Mucosa of rectum (tissue), 2 donors: ENCODE results near the gene DIS3L2.
"Not testable (repeated sequence)": the region's sequence is repeated elsewhere in the genome, so short reads cannot be mapped to it uniquely, and the experiment has no call there.

Experiments used
- H3K27ac ChIP-seq, 2 donors: one replicate each; pipeline ENCODE4 v1.7.0; 2013; ENCODE audit warnings: inconsistent platforms in 2 of 2, low read depth in 2 of 2, low read length in 2 of 2
- H3K27me3 ChIP-seq, 2 donors: one replicate each; pipeline ENCODE4 v1.7.0; 2013; ENCODE audit warnings: low read length in 2 of 2; ENCODE audit not compliant: control insufficient read depth in 2 of 2, insufficient read depth in 2 of 2
- H3K36me3 ChIP-seq, 2 donors: one replicate each; pipeline ENCODE4 v1.7.0; 2013; ENCODE audit warnings: low read length in 2 of 2; ENCODE audit not compliant: control insufficient read depth in 2 of 2, insufficient read depth in 2 of 2
- H3K4me1 ChIP-seq, 2 donors: one replicate each; pipeline ENCODE4 v1.7.0; 2013; ENCODE audit warnings: low read length in 2 of 2, mild to moderate bottlenecking in 1 of 2; ENCODE audit not compliant: control insufficient read depth in 2 of 2, insufficient read depth in 2 of 2
- H3K4me3 ChIP-seq, 2 donors: one replicate each; pipeline ENCODE4 v1.7.0; 2013; ENCODE audit warnings: low read length in 2 of 2
- H3K9ac ChIP-seq, 2 donors: one replicate each; pipeline ENCODE4 v1.7.0; 2013; ENCODE audit warnings: low read length in 2 of 2, low read depth in 1 of 2, mild to moderate bottlenecking in 1 of 2
- H3K9me3 ChIP-seq, 2 donors: one replicate each; pipeline ENCODE4 v1.7.0; 2013; ENCODE audit warnings: low read length in 2 of 2; ENCODE audit not compliant: control insufficient read depth in 2 of 2
- donor health status: healthy.
- donor health status: Normal muscosa, but diverticular disease.

The DIS3L2 gene

DNA sequence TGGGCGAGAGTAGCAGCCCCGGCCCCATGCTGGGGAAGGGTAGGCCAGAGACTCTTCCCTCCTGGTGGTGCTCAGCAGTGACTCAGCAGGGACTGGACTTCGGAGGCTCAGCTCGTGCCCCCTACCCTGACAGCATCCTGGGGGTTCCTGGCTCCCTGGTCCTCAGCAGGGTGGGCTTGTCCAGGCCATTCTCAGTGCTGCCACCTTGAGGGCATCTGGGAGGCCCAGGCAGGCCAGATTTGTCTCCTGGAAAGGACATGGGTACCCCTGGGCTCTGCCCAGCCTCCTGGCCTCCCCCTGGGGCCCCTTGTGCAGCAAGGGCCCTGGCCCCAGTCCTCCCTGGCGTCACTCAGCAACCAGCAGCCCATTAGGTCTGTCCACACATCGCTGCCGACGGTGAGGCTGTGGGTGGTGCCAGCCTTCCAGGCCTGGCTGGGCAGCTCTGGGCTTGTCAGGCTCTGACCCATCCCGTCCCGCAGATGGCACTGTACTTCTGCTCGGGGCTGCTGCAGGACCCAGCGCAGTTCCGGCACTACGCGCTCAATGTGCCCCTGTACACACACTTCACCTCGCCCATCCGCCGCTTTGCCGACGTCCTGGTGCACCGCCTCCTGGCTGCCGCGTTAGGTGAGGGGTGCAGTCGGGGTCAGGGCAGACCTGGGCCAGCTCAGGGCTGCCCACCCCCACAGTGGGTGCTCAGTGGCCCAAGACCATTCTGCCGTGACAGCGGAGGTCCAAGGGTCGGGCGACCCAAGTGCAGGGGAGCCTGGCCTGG lies 372.0 kb downstream of the DIS3L2 start:
- Histone ChIP-seq H3K9ac (no peak overlapping the region), H3K27ac (no peak overlapping the region), H3K4me1 (no peaks in the 10 kb centered on the region), H3K9me3 (no peaks in the 10 kb centered on the region), H3K27me3 (no peaks in the 10 kb centered on the region), H3K4me3 (no peak overlapping the region), H3K36me3 (no peaks in the 10 kb centered on the region)

DNA sequence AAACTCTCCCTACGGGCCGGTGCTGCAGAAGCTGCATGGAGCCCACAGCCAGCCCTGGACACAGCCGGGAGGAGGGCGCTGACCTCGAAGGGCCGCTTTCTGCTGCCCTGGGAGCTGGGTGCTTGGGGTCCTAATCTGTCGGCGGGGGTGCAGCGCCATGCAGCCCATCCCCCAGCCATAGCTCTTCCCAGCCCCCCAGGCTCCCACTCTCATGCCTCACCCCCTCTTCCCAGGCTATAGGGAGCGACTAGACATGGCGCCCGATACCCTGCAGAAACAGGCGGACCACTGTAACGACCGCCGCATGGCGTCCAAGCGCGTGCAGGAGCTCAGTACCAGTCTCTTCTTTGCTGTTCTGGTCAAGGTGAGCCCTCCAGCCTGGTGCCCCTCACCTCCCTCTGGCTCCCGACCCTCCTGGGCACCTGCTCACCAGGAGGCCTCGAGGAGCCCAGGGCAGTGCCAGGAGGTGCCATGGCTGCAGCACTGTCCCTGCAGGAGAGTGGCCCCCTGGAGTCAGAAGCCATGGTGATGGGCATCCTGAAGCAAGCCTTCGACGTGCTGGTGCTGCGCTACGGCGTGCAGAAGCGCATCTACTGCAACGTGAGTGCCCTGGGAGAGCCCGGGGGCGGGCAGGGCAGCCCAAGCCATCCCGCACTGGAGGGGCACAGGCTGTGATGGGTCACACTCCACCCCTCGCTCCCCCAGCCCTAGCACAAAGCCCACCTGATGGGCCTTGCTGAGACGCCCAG lies 372.8 kb downstream of the DIS3L2 start:
- not testable (repeated sequence) for H3K4me3 ChIP-seq, H3K27me3 ChIP-seq, H3K9me3 ChIP-seq, H3K9ac ChIP-seq, H3K27ac ChIP-seq, H3K4me1 ChIP-seq, H3K36me3 ChIP-seq

DNA sequence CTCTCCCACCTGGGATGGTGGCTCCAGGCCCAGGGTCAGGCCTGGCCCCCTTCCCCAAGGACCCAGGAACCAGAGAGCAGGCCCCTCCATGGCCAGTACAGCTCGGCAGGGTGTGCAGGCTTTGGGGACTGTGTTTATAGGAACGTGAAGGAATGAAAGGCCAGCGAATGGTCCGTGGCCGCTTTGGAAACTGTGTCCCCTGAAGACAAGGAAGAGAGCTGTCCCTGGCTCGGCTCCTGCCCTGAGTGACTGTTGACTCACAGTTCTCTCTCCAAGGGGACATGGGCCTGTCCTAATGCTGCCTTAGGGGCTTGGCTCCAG lies 373.3 kb downstream of the DIS3L2 start:
- not testable (repeated sequence) for H3K27me3 ChIP-seq, H3K36me3 ChIP-seq, H3K27ac ChIP-seq, H3K9me3 ChIP-seq, H3K4me3 ChIP-seq, H3K4me1 ChIP-seq, H3K9ac ChIP-seq

DNA sequence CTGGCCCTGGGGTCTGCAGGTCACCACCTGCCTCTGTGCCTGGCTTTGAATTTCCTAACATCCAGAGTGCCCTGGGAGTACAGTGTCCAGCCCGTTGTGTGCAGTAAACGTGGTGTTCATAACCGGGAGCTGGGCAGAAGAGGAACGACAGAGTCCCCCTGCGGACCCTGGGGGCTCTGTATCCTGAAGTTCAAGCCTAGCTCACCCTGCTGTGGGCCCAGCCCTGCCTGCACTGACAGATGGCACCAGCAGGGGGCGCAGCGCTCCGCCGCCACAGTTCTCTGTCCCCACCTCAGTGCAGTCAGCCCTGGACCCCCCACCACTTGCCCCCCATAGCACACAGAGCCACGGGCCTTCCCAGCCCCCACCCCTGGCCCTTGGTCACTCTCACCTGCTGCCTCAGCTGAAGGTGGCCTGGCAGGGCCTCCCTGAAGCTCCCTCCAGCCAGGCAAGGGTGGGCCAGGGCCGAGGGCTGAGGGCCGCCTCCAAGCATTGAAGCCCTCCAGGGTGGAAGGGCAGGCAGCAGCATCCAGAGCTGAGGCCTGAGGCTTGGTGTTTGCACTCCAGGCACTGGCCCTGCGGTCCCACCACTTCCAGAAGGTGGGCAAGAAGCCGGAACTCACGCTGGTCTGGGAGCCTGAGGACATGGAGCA lies 373.8 kb downstream of the DIS3L2 start:
- H3K9me3 ChIP-seq, H3K27ac ChIP-seq, H3K27me3 ChIP-seq, H3K9ac ChIP-seq, H3K4me3 ChIP-seq, H3K4me1 ChIP-seq, H3K36me3 ChIP-seq: not testable (repeated sequence)

DNA sequence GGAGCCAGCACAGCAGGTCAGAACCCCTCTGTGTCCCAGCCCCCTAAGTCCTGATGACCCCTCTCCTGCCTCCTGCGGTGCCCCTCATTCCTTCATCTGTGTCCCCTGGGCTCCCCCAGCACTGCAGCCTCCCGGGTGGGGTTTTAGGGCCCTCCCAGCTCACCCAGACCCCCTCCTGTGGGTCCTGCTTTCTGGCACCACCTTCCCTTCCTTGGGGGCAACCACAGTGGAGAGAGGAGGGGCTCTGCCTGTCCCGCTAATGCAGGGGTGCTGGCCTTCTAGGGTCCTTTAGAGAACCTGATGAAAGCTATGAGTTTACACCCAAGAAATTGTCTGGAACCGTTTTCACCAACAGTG lies 374.3 kb downstream of the DIS3L2 start:
- no peaks in the 10 kb centered on the region for H3K36me3 ChIP-seq
- H3K9me3 ChIP-seq = no peaks in the 10 kb centered on the region
- no peak overlapping the region for H3K9ac ChIP-seq
- no peaks in the 10 kb centered on the region for H3K27me3 ChIP-seq
- no peaks in the 10 kb centered on the region for H3K4me1 ChIP-seq
- no peak overlapping the region for H3K4me3 ChIP-seq
- no peak overlapping the region for H3K27ac ChIP-seq

DNA sequence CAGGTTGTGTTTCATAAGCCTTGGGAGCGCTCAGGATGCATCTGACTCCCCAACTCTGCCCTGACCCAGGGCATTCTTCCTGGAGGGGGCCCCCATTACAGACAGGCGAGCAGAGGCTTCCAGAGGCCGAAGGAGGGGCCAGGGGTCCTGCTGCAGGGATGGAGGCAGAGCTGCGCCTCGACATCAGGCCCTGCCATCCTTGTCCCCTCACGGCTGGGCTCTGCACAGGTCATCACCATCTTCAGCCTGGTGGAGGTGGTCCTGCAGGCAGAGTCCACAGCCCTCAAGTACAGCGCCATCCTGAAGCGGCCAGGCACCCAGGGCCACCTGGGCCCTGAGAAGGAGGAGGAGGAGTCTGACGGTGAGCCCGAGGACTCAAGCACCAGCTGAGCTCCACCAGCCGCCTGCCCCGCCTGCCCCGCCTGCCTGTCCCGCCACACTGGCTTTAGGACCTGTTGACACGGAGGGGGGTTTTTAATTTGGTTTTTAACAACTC lies 374.8 kb downstream of the DIS3L2 start:
- Histone ChIP-seq H3K27ac (no peak overlapping the region), H3K36me3 (no peaks in the 10 kb centered on the region), H3K4me3 (no peak overlapping the region), H3K4me1 (no peaks in the 10 kb centered on the region), H3K9ac (no peak overlapping the region), H3K27me3 (no peaks in the 10 kb centered on the region), H3K9me3 (no peaks in the 10 kb centered on the region)

DNA sequence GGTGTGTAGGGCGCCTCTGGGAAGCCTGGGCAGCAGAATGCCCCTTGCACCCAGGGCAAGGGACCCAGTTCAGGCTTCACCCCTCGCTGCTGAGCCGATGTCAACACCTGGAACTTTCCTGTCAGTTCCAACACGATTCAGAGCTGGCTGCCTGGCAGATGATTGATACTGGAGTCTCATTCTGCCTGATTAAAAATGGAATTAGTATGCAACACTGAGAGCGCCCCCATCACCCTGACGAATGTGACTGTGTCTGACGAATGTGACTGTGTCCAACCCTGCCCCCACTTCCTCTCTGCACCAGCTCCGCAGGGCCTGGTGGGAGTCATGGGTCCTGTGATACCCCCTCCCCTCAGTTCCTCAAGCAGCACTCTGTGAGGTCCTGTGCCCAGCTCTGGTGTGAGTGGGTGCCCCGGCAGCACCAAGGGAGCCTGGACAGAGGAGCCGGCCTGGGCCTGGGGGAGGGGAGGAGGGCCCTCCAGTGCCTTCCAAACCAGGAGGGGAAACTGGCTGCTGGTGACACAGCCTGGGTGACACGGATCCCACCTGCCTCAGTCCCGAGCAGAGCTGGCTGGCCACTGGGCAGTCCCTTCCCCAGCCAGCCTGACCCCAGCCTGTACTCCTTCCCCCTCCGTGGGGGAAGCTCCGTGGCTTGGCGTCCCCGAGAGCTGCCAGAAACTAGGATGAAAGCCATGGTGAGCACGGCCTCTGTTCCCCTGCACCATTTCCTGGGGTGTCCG lies 375.6 kb downstream of the DIS3L2 start:
- H3K4me1 ChIP-seq = no peaks in the 10 kb centered on the region
- H3K9ac ChIP-seq = no peak overlapping the region
- H3K4me3 ChIP-seq = no peak overlapping the region
- H3K36me3 ChIP-seq = no peaks in the 10 kb centered on the region
- no peaks in the 10 kb centered on the region for H3K27me3 ChIP-seq
- H3K9me3 ChIP-seq = no peaks in the 10 kb centered on the region
- no peak overlapping the region for H3K27ac ChIP-seq

DNA sequence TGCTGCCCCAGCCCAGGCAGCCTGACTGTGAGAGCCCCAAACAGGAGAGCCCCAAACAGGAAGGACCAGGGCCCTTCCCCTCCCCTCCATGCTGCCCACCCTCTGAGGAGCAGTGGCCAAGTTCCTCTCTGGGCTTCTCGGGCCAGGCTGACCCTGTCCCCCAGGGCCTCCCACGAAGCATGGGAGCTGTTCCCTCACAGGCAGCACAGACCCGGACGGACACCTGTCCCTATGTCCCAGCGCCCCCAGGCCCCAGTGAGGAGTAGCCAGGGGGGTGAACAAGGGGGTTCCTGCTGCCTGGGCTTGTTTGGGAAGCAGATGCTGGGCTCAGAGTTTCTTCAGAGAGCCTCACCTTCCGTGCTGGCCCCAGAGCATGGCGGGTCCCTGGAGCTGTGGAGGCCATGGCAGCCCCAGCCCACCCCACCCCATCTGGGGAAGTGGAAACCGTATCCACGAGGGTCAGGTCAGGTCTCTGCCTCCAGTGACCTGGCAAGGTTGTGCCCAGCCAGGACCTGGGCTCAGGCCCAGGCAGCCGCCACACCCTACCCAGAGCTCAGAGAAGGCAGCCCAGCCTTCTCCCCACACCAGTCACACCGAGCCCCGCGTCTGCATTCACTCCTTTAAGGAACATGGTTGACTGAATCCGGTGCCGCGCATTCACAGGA lies 376.7 kb downstream of the DIS3L2 start:
- not testable (repeated sequence) for H3K4me1 ChIP-seq, H3K9ac ChIP-seq, H3K27ac ChIP-seq, H3K27me3 ChIP-seq, H3K36me3 ChIP-seq, H3K4me3 ChIP-seq, H3K9me3 ChIP-seq

DNA sequence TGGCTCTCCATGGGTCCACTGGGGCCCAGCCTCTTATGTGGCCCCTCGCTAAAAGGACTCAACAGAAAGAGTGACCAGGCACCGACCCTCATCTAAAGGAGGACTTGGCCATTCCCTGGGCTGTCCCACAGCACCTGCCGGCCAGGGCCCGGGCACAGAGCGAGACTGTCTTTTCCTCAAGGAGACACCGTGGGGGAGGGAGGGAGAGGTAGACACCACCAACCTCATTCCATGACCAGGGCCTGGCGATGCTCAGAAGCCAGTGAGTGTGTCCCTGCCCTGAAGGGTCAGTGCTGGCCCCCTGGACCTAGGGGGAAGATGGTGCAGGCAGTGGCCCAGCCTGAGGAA lies 377.2 kb downstream of the DIS3L2 start:
- H3K27me3 ChIP-seq = no peaks in the 10 kb centered on the region
- H3K9ac ChIP-seq = no peak overlapping the region
- H3K4me3 ChIP-seq = no peak overlapping the region
- no peaks in the 10 kb centered on the region for H3K4me1 ChIP-seq
- no peak overlapping the region for H3K27ac ChIP-seq
- H3K36me3 ChIP-seq = no peaks in the 10 kb centered on the region
- no peaks in the 10 kb centered on the region for H3K9me3 ChIP-seq
